Measurements from ENCODE around the gene ZDHHC14. TPM values are rescaled to one million over a fixed set of nuclear protein-coding genes. Genes with fewer than 3 reads are reported as not detected.

ZDHHC14 gene
- total RNA-seq, 2 donors from 2014 or later, result 53.3 to 66.2 TPM

GRCh38 chr6:157385482-157385881, 4.5 kb downstream of the ZDHHC14 start:
- Histone ChIP-seq H3K27ac (no peak overlapping the region), H3K9me3 (no peaks in the 10 kb centered on the region), H3K36me3 (no peaks in the 10 kb centered on the region), H3K27me3 (replicated peaks; ENCODE audit: insufficient read depth) (no peaks in the 10 kb centered on the region), H3K4me3 (no peak overlapping the region), H3K4me1 (replicated peaks) (no peaks in the 10 kb centered on the region)
- 75% methylated on average over 2 of the region's 2 CpGs for WGBS
- no peak for TF ChIP-seq POLR2A (IDR thresholded peaks at IDR 0.05)
- no peak for TF ChIP-seq CTCF (IDR thresholded peaks at IDR 0.05)
- no peak for TF ChIP-seq POLR2AphosphoS5 (IDR thresholded peaks at IDR 0.05)
- intact Hi-C loops (cut with DNase I), result no loop called here
- no peak for DNase-seq (ENCODE audit: low spot score)

- DNase-seq (ENCODE audit: low spot score), result no peak
- WGBS, result 94% methylated on average over 6 of the region's 6 CpGs
Measured at GRCh38 chr6:157386023-157386422, 5.0 kb downstream of the ZDHHC14 start.

GRCh38 chr6:157386454-157386853, 5.5 kb downstream of the ZDHHC14 start:
- WGBS, result 87% methylated on average over 3 of the region's 3 CpGs
- Histone ChIP-seq H3K4me1 (replicated peaks) (no peaks in the 10 kb centered on the region), H3K27me3 (replicated peaks; ENCODE audit: insufficient read depth) (no peaks in the 10 kb centered on the region), H3K27ac (no peak overlapping the region), H3K36me3 (no peaks in the 10 kb centered on the region), H3K9me3 (no peaks in the 10 kb centered on the region), H3K4me3 (no peak overlapping the region)
- DNase-seq (ENCODE audit: low spot score), result no peak
- TF ChIP-seq POLR2A (IDR thresholded peaks at IDR 0.05) (no peak), POLR2AphosphoS5 (IDR thresholded peaks at IDR 0.05) (no peak), CTCF (IDR thresholded peaks at IDR 0.05) (no peak)
- intact Hi-C loops (cut with DNase I), result no loop called here

More at GRCh38 chr6:157386023-157386422, 5.0 kb downstream of the ZDHHC14 start:
- Histone ChIP-seq H3K27me3 (replicated peaks; ENCODE audit: insufficient read depth) (no peaks in the 10 kb centered on the region), H3K36me3 (no peaks in the 10 kb centered on the region), H3K4me3 (no peak overlapping the region), H3K27ac (no peak overlapping the region), H3K9me3 (no peaks in the 10 kb centered on the region), H3K4me1 (replicated peaks) (no peaks in the 10 kb centered on the region)
- intact Hi-C loops (cut with DNase I), result no loop called here
- TF ChIP-seq POLR2A (IDR thresholded peaks at IDR 0.05) (no peak), CTCF (IDR thresholded peaks at IDR 0.05) (no peak), POLR2AphosphoS5 (IDR thresholded peaks at IDR 0.05) (no peak)

GRCh38 chr6:157388924-157389323, 7.9 kb downstream of the ZDHHC14 start:
- no peak overlapping the region for H3K4me3 ChIP-seq
- no peak for DNase-seq (ENCODE audit: low spot score)
- 92% methylated on average over 2 of the region's 2 CpGs for WGBS
- H3K9me3 ChIP-seq, result no peaks in the 10 kb centered on the region
- no peaks in the 10 kb centered on the region for H3K4me1 ChIP-seq (replicated peaks)
- no peak for TF ChIP-seq POLR2AphosphoS5 (IDR thresholded peaks at IDR 0.05)
- no peak for TF ChIP-seq CTCF (IDR thresholded peaks at IDR 0.05)
- no peak for TF ChIP-seq POLR2A (IDR thresholded peaks at IDR 0.05)
- no peak overlapping the region for H3K27ac ChIP-seq
- no peaks in the 10 kb centered on the region for H3K36me3 ChIP-seq
- intact Hi-C loops (cut with DNase I), result no loop called here
- H3K27me3 ChIP-seq (replicated peaks; ENCODE audit: insufficient read depth), result no peaks in the 10 kb centered on the region

- H3K4me3 ChIP-seq, result no peak overlapping the region
- WGBS, result 93% methylated on average over 4 of the region's 4 CpGs
- H3K27me3 ChIP-seq (replicated peaks; ENCODE audit: insufficient read depth), result no peaks in the 10 kb centered on the region
Measured at GRCh38 chr6:157390273-157391060, 9.5 kb downstream of the ZDHHC14 start.

More at GRCh38 chr6:157390273-157391060, 9.5 kb downstream of the ZDHHC14 start:
- Histone ChIP-seq H3K36me3 (no peaks in the 10 kb centered on the region), H3K9me3 (no peaks in the 10 kb centered on the region), H3K4me1 (replicated peaks) (no peaks in the 10 kb centered on the region), H3K27ac (no peak overlapping the region)
- TF ChIP-seq CTCF (IDR thresholded peaks at IDR 0.05) (no peak), POLR2AphosphoS5 (IDR thresholded peaks at IDR 0.05) (no peak), POLR2A (IDR thresholded peaks at IDR 0.05) (no peak)
- intact Hi-C loops (cut with DNase I), result no loop called here
- no peak for DNase-seq (ENCODE audit: low spot score)

Data from prostate gland (tissue), 2 donors.